Measurements from ENCODE around the gene PDE11A. TPM values are rescaled to one million over a fixed set of nuclear protein-coding genes. Genes with fewer than 3 reads are reported as not detected.
A peak's percentile ranks its signal among the peaks of the same experiment; 100 is the strongest.

PDE11A gene
- total RNA-seq, 4 donors from 2014 or later = 0.85 to 2.3 (median 2.1) TPM; not detected in 1

- no peaks in the 10 kb centered on the region for H3K27me3 ChIP-seq
- H3K27ac ChIP-seq = no peak overlapping the region
- intact Hi-C loops (cut with DNase I; ENCODE audit: low total_unique reads) = no loop called here
These were observed 301.4 kb downstream of the PDE11A start for GRCh38 chr2:177771191-177771590.

GRCh38 chr2:177767768-177768167, 304.8 kb downstream of the PDE11A start:
- intact Hi-C loops (cut with DNase I; ENCODE audit: low total_unique reads) = no loop called here
- no peak for DNase-seq
- Histone ChIP-seq H3K27ac (no peak overlapping the region), H3K36me3 (no peaks in the 10 kb centered on the region), H3K4me1 (no peaks in the 10 kb centered on the region), H3K9me3 (no peaks in the 10 kb centered on the region), H3K4me3 (no peak overlapping the region), H3K27me3 (no peaks in the 10 kb centered on the region)
- TF ChIP-seq CTCF (IDR thresholded peaks at IDR 0.05) (no peak), POLR2A (IDR thresholded peaks at IDR 0.05) (no peak)

More at GRCh38 chr2:177771191-177771590, 301.4 kb downstream of the PDE11A start:
- H3K4me1 ChIP-seq = no peaks in the 10 kb centered on the region
- no peaks in the 10 kb centered on the region for H3K9me3 ChIP-seq
- H3K36me3 ChIP-seq = no peaks in the 10 kb centered on the region
- TF ChIP-seq CTCF (IDR thresholded peaks at IDR 0.05) (no peak), POLR2A (IDR thresholded peaks at IDR 0.05) (no peak)
- H3K4me3 ChIP-seq = no peak overlapping the region
- DNase-seq = no peak

GRCh38 chr2:177765698-177766097, 306.9 kb downstream of the PDE11A start:
- Histone ChIP-seq H3K9me3 (no peaks in the 10 kb centered on the region), H3K4me1 (no peaks in the 10 kb centered on the region), H3K27ac (no peak overlapping the region), H3K27me3 (no peaks in the 10 kb centered on the region), H3K4me3 (no peak overlapping the region), H3K36me3 (no peaks in the 10 kb centered on the region)
- no peak for TF ChIP-seq POLR2A (IDR thresholded peaks at IDR 0.05)
- TF ChIP-seq CTCF (IDR thresholded peaks at IDR 0.05) = no peak
- intact Hi-C loops (cut with DNase I; ENCODE audit: low total_unique reads) = no loop called here
- DNase-seq = no peak

GRCh38 chr2:177763531-177764265, 308.9 kb downstream of the PDE11A start:
- H3K9me3 ChIP-seq = no peaks in the 10 kb centered on the region
- peak; percentile 67 to 72 for DNase-seq
- TF ChIP-seq POLR2A (IDR thresholded peaks at IDR 0.05) (no peak), CTCF (IDR thresholded peaks at IDR 0.05) (peak; percentile 50 to 84 (median 69))
- no peaks in the 10 kb centered on the region for H3K36me3 ChIP-seq
- H3K4me3 ChIP-seq = no peak overlapping the region
- H3K27me3 ChIP-seq = no peaks in the 10 kb centered on the region
- H3K4me1 ChIP-seq = no peaks in the 10 kb centered on the region
- H3K27ac ChIP-seq = no peak overlapping the region
- intact Hi-C loops (cut with DNase I; ENCODE audit: low total_unique reads) = no loop called here

- H3K9me3 ChIP-seq = no peaks in the 10 kb centered on the region
- no peaks in the 10 kb centered on the region for H3K27me3 ChIP-seq
- no peak overlapping the region for H3K27ac ChIP-seq
- intact Hi-C loops (cut with DNase I; ENCODE audit: low total_unique reads) = no loop called here
- no peak for TF ChIP-seq POLR2A (IDR thresholded peaks at IDR 0.05)
- no peak for TF ChIP-seq CTCF (IDR thresholded peaks at IDR 0.05)
- H3K4me1 ChIP-seq = peaks cover 0 to under 1% of the 10 kb centered on the region in 2 donors
- H3K4me3 ChIP-seq = no peak overlapping the region
- no peaks in the 10 kb centered on the region for H3K36me3 ChIP-seq
- DNase-seq = no peak
These were observed 313.1 kb downstream of the PDE11A start for GRCh38 chr2:177759443-177759842.

Data from uterus (tissue), 4 donors.